Activated CD8-positive, alpha-beta memory T cell treated with anti-CD3 and anti-CD28 coated beads, Interleukin-2, amount 50 U/mL, for 48 hours (primary cell): ENCODE data around the gene MAP1S.

Experiments used
- DNase-seq: peaks from one replicate; pipeline ENCODE4 v3.0.0-alpha.2; 2020

Gene MAP1S

DNA sequence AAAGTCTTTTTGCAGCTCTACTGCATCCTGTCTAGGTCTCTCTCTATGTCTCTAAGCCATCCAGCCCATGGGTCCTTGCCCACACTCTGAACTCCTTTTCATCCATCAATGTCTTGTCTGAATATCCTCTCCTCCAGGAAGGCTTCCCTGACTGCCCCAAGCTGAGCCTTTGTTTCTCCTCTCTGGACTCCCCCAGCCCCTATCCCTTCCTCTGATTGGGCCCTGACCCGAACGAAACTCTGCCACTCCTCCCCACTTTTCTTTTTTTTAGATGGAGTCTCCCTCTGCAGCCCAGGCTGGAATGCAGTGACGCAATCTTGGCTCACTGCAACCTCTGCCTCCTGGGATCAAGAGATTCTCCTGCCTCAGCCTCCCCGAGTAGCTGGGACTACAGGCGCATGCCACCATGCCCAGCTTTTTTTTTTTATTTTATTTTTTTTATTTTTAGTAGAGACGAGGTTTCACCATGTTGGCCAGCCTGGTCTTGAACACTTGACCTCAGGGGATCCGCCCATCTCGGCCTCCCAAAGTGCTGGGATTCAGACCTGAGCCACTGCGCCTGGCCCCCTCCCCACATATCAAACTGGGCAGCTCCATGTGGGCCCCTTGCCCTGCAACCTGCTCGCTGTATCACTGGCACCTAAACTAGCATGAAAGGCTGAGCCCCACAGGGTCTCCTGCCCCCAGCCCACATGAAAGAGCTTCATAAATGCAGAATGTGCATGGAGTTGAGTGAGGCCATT, 30.3 kb upstream of the MAP1S start:
- DNase-seq: no peak

- DNase-seq: no peak
Measured at GRCh38 chr19:17692566-17692965, 26.7 kb upstream of the MAP1S start.

GRCh38 chr19:17695198-17695597, 24.1 kb upstream of the MAP1S start:
- no peak for DNase-seq

DNA sequence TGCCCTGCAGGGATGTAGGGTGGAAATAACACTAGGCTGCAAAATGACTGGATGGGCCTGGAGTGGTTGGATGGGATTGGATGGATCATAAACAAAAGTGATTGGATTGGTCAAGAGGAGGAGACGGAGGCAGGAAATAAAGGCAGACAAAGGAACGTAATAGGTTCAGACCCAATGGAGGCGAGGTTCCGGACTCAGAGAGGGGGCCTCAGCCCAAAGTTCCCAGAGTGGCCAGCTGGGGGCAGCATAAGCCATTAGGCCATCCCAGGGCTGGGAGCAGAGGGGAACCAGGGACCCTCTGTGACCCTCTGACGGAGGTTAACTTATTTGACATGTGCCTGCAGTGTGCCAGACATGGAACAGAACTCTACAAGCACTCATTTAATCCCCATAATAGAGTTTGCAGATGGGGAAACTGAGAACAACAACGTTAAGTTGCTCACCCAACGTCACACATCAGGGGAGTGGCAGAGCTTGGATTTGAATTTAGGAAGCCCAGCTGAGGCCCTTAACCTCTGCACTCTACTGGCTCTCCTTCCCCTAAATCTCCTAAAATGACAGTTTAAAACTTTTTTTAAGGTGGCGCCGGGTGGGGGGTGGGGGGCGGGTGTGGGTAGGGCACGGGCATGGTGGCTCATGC, 15.3 kb upstream of the MAP1S start:
- peak; percentile 92 for DNase-seq

DNA sequence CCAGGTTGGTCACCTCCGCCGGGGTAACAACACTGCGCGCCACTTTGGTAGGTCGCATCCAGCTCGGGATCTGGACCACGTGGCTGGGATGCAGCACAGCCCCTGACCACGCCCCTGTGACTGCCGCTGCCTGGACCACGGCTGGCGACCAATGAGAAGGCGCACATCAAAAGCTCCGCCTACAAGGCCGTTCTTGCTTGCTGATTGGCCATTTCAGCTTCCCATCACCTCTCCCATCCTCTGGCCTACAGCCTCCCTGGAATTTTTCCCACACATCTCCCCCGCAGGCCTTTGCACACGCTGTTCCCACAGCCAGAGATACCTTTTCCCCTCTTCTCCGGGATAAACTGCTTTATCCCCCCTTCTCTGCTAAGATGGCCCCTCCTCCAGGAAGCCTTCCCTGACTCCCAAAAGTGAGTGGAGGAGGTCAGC, 12.5 kb upstream of the MAP1S start:
- no peak for DNase-seq

DNA sequence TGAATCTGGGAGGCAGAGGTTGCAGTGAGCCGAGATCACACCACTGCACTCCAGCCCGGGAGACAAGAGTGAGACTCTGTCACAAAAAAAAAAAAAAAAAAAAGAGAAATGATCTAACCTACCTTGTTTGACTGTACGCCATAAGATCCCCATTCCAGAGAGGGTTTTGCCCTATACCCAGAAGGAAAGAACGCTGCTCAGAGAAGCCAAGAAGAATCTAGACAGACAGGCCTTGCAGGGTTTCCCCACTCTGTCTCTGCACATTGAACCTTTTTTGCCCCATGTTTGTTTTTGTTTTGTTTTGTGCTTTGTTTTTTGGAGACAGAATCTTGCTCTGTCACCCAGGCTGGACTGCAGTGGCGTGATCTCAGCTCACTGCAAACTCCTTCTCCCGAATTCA, 7.4 kb upstream of the MAP1S start:
- no peak for DNase-seq

- no peak for DNase-seq
Measured at GRCh38 chr19:17716309-17716929, 2.9 kb upstream of the MAP1S start.

DNA sequence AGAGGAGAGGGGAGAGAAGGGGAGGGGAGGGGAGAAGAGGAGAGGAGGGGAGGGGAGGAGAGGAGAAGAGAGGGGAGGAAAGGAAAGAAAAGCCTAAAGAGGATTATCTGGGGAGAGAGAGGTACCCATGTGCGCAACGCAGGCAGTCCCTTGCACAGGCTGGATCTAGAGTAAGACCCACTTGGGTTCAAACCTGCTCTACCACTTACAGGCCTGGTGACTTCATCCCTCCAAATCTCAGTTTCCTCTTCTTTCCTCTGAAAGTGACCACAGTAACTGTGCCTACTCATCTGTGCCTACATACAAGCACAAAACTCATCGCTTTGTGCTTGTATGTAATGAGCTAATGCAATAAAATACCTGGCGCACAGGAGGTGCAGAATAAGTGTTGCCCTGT, 732 bp upstream of the MAP1S start:
- DNase-seq: no peak

- peak; percentile 65 for DNase-seq
Measured at GRCh38 chr19:17719730-17720400, 585 bp downstream of the MAP1S start.

GRCh38 chr19:17720440-17720839, 1.2 kb downstream of the MAP1S start:
- DNase-seq: no peak

DNA sequence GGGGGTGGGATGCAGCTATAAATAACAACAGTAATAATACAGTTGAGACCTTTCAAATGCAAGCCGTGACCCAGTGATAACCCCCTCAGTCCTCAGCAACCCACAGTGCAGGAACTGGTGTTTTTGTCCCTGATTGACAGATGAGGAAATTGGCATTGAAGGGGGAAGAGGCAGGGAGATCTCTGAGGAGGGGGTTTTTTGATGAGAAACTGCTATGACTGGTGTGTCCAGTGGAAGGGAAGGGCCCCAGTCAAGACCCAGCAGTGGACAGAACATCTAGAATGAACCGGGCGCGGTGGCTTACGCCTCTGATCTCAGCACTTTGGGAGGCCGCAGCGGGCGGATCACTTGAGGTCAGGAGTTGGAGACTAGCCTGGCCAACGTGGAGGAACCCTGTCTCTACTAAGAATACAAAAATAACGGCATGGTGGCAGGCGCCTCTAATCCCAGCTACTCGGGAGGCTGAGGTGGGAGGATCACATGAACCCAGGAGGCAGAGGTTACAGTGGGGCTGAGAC, 1.9 kb downstream of the MAP1S start:
- DNase-seq: no peak

DNA sequence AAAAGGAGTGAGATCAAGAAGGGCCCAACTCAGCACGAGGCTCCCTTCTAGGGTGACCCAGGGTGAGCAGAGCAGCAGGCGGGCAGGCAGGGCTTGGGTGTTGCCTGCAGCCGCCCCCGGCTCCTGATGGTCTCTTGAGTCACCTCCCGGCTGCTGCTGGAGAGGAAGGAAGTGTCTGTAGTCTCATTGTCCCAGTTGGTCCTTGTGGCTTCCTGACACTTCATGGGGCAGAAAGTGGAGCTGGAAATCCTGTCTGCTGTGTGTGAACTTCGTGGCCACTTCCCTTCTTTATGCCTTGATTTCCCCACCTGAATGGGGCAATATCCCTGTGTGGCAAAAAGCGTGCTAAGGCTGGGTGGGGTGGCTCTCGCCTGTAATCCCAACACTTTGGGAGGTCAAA, 2.5 kb downstream of the MAP1S start:
- DNase-seq: no peak

GRCh38 chr19:17722655-17723240, 3.5 kb downstream of the MAP1S start:
- DNase-seq: no peak

GRCh38 chr19:17724655-17725054, 5.4 kb downstream of the MAP1S start:
- DNase-seq: no peak

DNA sequence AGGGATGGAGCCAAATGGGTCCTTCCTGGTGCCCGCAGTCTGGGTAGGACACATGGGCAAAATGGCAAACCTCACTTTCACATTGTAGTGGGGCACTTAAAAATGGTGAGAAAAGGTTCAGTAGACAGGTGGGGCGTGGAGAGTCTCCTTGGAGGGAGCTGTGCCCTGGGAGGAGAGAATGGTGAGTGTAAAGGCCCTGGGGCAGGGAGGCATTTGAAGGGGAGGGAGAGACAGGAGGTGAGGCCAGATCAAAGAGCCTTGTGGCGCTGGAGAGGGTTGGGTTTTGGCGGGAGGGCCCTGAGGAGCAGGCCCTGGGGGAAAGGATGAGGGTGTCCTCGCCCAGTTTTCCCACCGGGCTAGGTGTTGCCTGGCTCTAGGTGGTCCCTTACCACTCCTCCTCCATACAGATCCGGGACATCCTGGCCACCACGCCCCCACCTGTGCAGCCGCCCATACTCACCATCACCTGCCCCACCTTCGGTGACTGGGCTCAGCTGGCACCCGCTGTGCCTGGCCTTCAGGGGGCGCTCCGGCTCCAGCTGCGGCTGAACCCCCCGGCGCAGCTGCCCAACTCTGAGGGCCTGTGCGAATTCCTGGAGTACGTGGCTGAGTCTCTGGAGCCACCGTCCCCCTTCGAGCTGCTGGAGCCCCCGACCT, 6.3 kb downstream of the MAP1S start:
- no peak for DNase-seq

GRCh38 chr19:17726136-17726741, 7.0 kb downstream of the MAP1S start:
- DNase-seq: no peak

- no peak for DNase-seq
Measured at GRCh38 chr19:17726964-17727773, 7.9 kb downstream of the MAP1S start.

DNA sequence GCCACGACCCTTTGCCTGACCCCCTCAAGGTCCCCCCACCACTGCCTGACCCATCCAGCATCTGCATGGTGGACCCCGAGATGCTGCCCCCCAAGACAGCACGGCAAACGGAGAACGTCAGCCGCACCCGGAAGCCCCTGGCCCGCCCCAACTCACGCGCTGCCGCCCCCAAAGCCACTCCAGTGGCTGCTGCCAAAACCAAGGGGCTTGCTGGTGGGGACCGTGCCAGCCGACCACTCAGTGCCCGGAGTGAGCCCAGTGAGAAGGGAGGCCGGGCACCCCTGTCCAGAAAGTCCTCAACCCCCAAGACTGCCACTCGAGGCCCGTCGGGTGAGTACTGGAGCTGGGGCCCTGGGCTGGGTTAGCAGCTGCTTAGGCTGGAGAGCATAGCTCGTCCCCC, 8.6 kb downstream of the MAP1S start:
- DNase-seq: no peak

DNA sequence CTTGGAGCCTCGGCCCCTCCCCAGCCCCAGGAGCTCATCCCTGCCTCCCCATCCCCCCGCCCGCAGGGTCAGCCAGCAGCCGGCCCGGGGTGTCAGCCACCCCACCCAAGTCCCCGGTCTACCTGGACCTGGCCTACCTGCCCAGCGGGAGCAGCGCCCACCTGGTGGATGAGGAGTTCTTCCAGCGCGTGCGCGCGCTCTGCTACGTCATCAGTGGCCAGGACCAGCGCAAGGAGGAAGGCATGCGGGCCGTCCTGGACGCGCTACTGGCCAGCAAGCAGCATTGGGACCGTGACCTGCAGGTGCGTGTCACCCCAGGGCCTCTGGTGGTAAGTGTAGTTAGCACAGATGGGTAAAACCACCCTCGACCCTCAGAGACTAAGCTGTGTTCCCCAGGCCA, 13.8 kb downstream of the MAP1S start:
- no peak for DNase-seq

DNA sequence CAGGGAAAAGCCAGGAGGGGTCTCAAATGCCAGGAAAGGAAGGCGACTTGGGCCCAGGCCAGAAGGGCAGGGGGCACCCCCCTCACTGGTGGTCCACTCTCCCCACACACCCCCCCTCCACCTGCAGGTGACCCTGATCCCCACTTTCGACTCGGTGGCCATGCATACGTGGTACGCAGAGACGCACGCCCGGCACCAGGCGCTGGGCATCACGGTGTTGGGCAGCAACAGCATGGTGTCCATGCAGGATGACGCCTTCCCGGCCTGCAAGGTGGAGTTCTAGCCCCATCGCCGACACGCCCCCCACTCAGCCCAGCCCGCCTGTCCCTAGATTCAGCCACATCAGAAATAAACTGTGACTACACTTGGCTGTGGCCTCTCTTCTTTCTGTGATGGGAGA, 14.9 kb downstream of the MAP1S start:
- no peak for DNase-seq

GRCh38 chr19:17735410-17735809, 16.1 kb downstream of the MAP1S start:
- DNase-seq: no peak
